ENCODE measurements around the gene RPL28.

DNA sequence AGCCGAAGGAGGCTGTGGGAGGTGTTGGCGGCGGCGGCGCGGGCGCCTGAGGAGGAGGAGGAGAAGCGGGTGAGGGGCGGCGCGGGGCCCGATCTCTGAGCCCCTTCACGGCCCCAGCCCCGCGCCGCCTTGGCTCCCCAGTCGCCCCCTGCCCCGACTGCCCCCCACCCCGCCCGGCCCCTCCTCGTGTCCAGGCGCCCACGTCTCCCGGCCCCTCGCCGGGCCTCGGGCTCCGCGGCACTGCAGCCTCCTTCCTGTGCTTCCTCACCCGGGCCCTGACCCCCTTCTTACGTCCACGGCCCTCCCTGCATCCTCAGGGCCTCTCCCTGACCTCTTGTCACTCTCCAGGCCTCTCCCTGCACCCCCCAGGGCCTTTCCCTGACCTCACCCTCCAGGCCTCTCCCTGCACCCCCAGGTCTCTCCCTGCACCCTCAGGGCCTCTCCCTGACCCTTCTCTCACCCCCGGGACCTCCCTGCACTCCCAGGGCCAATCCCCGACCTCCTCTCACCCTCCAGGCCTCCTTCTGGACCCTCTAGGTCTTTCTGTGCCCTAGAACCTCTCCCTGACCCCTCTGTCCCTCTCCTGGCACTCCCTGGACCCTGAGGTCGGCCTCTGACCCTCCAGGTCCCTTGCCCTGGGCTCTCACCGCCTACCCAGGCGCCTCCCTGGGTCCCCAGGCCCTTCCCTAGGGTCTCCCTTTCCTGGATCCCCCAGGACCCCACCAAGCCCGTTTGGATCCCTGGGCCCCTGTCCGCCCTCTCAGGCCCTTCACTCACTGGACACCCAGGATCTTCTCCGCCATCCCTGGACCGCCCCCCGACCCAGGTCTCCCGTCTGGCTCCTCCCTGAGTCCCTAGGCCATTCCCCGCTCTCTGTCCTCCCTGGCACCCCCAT, 45.6 kb upstream of the RPL28 start:
- no peak; the same call in 1 of the 2 replicates for TF ChIP-seq GATA2 (IDR thresholded peaks at IDR 0.05; ENCODE audit: low read depth, low read length)
- no peak for TF ChIP-seq GATA3 (IDR thresholded peaks at IDR 0.05; ENCODE audit: low read depth, low read length)
